K562 (cell line): ENCODE data around the gene ZBTB16. TPM values are rescaled to one million over a fixed set of nuclear protein-coding genes. Genes with fewer than 3 reads are reported as not detected.

Source experiments
- ARNT ChIP-seq, 2 experiments: fragments of 450-650 bp; IDR thresholded peaks; 2 replicates each; pipeline ENCODE4 v1.6.1; 2016; ENCODE audit warnings: mild to moderate bottlenecking in 1 of 2
- ATF4 ChIP-seq: fragments of 450-650 bp; formaldehyde crosslinking; IDR thresholded peaks from 2 replicates; pipeline ENCODE4 v1.4.0; 2022; ENCODE audit warnings: mild to moderate bottlenecking, moderate library complexity
- BRF1 ChIP-seq: IDR thresholded peaks from 3 replicates; pipeline ENCODE4 v1.6.1; 2011; ENCODE audit warnings: borderline replicate concordance, mild to moderate bottlenecking; ENCODE audit not compliant: insufficient read length; ENCODE audit errors: extremely low read depth
- CBFA2T2 ChIP-seq: fragments of 450-650 bp; conservative IDR thresholded peaks from 2 replicates; pipeline ENCODE4 v1.6.1; 2017; ENCODE audit warnings: mild to moderate bottlenecking
- CBX5 ChIP-seq: IDR thresholded peaks from 2 replicates; pipeline ENCODE4 v1.6.1; 2014; ENCODE audit warnings: low read depth, borderline replicate concordance
- DMBX1 ChIP-seq: fragments of 250-450 bp; sonication (Bioruptor Pico); IDR thresholded peaks from 2 replicates; pipeline ENCODE4 v1.8.0; 2022; ENCODE audit warnings: inconsistent platforms, mild to moderate bottlenecking, moderate library complexity, borderline replicate concordance
- FOXK2 ChIP-seq, 2 experiments: fragments of 450-650 bp; IDR thresholded peaks in 1 of 2; conservative IDR thresholded peaks in 1 of 2; 2 replicates each; pipeline ENCODE4 v1.6.1; 2016; ENCODE audit warnings: low read depth in 2 of 2, mild to moderate bottlenecking in 1 of 2
- IRF2 ChIP-seq: sonication (generic); formaldehyde crosslinking; IDR thresholded peaks from 2 replicates; pipeline ENCODE4 v1.8.1; 2022; ENCODE audit warnings: mild to moderate bottlenecking, missing genetic modification reagents
- KAT7 ChIP-seq: sonication (generic); formaldehyde crosslinking; IDR thresholded peaks from 2 replicates; pipeline ENCODE4 v1.8.0; 2022; ENCODE audit warnings: missing genetic modification reagents, mild to moderate bottlenecking, borderline replicate concordance
- KDM1A ChIP-seq, 2 experiments: fragments of 450-650 bp; IDR thresholded peaks; 2 replicates each; pipeline ENCODE4 v1.6.1; 2016; ENCODE audit warnings: mild to moderate bottlenecking in 2 of 2
- MTA2 ChIP-seq: fragments of 450-650 bp; IDR thresholded peaks from 2 replicates; pipeline ENCODE4 v1.6.1; 2016; ENCODE audit warnings: low read depth
- NCOA4 ChIP-seq: fragments of 450-650 bp; IDR thresholded peaks from 2 replicates; pipeline ENCODE4 v1.6.1; 2018; ENCODE audit warnings: mild to moderate bottlenecking; ENCODE audit not compliant: partially characterized antibody
- SMAD3 ChIP-seq: fragments of 450-650 bp; formaldehyde crosslinking; conservative IDR thresholded peaks from 2 replicates; pipeline ENCODE4 v1.4.0; 2020; ENCODE audit warnings: mild to moderate bottlenecking
- SMARCA5 ChIP-seq: fragments of 450-650 bp; IDR thresholded peaks from 2 replicates; pipeline ENCODE4 v1.6.1; 2016
- SMARCB1 ChIP-seq: IDR thresholded peaks from 2 replicates; pipeline ENCODE4 v1.6.1; 2011; ENCODE audit warnings: improper control_type of control experiment, low read depth; ENCODE audit not compliant: insufficient read length
- TFAP4 ChIP-seq: sonication (generic); formaldehyde crosslinking; IDR thresholded peaks from 2 replicates; pipeline ENCODE4 v1.8.0; 2022; ENCODE audit warnings: missing genetic modification reagents, mild to moderate bottlenecking, moderate library complexity, borderline replicate concordance
- ZC3H4 ChIP-seq: sonication (generic); formaldehyde crosslinking; IDR thresholded peaks from 2 replicates; pipeline ENCODE4 v1.9.0; 2021; ENCODE audit warnings: missing genetic modification reagents, borderline replicate concordance
- ZNF12 ChIP-seq: sonication (generic); formaldehyde crosslinking; IDR thresholded peaks from 2 replicates; pipeline ENCODE4 v1.4.0; 2020; ENCODE audit warnings: mild to moderate bottlenecking, missing genetic modification reagents
- ZNF140 ChIP-seq: fragments of 250-450 bp; sonication (Bioruptor Pico); IDR thresholded peaks from 2 replicates; pipeline ENCODE4 v1.8.0; 2021; ENCODE audit warnings: moderate library complexity, mild to moderate bottlenecking, inconsistent platforms
- polyA plus RNA-seq, 8 experiments: library from polyadenylated mRNA; depleted of rRNA in 4 of 8; stranded (reverse) in 5 of 8; unstranded in 3 of 8; fragments of >200 nt; fragmentation: Nextera tagmentation in 2 of 8; fragmentation: Illumina TruSeq in 1 of 8; extraction: Ambion mirVana in 2 of 8; extraction: Trizol in 1 of 8; gene quantifications; 2 replicates each; pipeline versions ENCODE4 v1.2.1 to v1.2.3, GENCODE V29; 2011 to 2014; ENCODE audit warnings: inconsistent platforms in 1 of 8, missing spikeins in 1 of 8
- total RNA-seq, 7 experiments: library from RNA; depleted of rRNA in 6 of 7; stranded (reverse); fragments of >200 nt in 6 of 7; fragmentation: Illumina TruSeq in 2 of 7; extraction: Trizol in 2 of 7; gene quantifications; 2 replicates each; pipeline versions ENCODE4 v1.2.1 to v1.2.3, GENCODE V29; 2011 to 2021; ENCODE audit warnings: low replicate concordance in 1 of 7
- TF ChIP-seq, protein P1 (sequence below): sonication (generic); IDR thresholded peaks from 2 replicates; pipeline ENCODE4 v1.6.1; 2016
- TF ChIP-seq, protein P2 (sequence below): fragments of 450-650 bp; formaldehyde crosslinking; IDR thresholded peaks from 2 replicates; pipeline ENCODE4 v1.4.0; 2022; ENCODE audit warnings: missing genetic modification characterization
- TF ChIP-seq, protein P3 (sequence below): fragments of 250-450 bp; sonication (Bioruptor Pico); IDR thresholded peaks from 2 replicates; pipeline ENCODE4 v1.8.0; 2022; ENCODE audit warnings: inconsistent platforms

The ZBTB16 gene
- total and polyA plus RNA-seq, 9 of the 15 experiments (the other 6 are each of a cell fraction or from before 2014, with no cell fraction given), result 0.06 to 0.40 (median 0.24) TPM; not detected in 4

DNA sequence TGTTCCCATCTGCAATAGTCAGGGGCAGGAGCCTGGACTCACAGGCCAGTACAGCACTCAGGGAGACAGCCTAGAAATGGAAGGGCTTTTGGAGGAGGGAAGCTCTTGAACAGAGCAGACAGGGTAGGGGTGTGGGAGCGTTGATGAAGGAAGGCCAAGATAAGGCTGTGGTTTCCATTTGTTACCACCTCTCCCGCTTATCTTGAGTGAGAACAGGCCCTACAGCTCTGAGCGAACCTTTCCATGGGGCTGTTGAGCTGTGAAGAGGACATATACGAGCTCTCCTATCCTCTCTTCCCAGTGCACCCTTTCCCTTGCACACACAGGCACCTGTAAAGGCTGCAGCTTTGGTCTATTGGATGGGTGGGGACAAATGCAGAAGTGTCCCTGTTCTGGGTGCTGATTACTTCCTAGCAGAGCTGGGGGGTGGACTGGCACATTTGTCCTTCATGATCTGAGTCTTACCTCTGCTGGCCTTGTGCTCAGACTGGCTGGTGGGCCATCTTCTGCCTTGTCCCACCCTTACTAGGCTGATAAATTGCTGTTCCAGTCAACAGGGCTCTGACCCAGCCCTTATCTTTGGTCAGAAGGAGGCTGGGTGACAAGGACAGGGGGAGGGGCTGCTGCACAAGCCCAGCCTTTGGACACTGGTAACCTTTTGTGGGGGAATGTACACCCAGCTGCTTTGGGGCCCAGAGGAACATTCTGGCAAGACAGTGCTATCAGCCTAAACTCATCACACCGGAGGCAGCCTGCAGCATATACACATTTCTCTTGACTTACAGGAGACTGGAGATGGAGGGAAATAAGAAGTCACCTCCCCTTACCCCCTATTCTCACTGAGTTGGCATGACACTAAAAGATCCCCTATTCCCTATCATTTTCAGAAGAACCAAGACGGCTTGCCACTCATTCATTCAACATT, 156.6 kb downstream of the ZBTB16 start (continued):
- TF ChIP-seq TFAP4 (CRISPR knock-in tag), result peak; percentile 90
- TF ChIP-seq ARNT (IDR thresholded peaks at IDR 0.05), result peak; percentile 90 to 94
- TF ChIP-seq SMAD3, result 0 out of 2 replicates have a peak, but pooled peaks have one; percentile 50
- peak; percentile 26 to 61; a peak in 2 of 4 replicates for TF ChIP-seq FOXK2 (conservative IDR thresholded peaks at IDR 0.05 in 1 of 2, IDR thresholded peaks at IDR 0.05 in 1 of 2; ENCODE audit: low read depth in 2 of 2)
- TF ChIP-seq MTA2, result peak; percentile 95
- peak; percentile 96 for TF ChIP-seq SMARCA5
- TF ChIP-seq BRF1, result no peak
- no peak for TF ChIP-seq ZC3H4 (CRISPR knock-in tag)
- no peak for TF ChIP-seq NCOA4
- TF ChIP-seq KAT7, result peak; percentile 47; the same call in 1 of the 2 replicates
- no peak for TF ChIP-seq IRF2 (CRISPR knock-in tag)
- TF ChIP-seq, protein P1, sequence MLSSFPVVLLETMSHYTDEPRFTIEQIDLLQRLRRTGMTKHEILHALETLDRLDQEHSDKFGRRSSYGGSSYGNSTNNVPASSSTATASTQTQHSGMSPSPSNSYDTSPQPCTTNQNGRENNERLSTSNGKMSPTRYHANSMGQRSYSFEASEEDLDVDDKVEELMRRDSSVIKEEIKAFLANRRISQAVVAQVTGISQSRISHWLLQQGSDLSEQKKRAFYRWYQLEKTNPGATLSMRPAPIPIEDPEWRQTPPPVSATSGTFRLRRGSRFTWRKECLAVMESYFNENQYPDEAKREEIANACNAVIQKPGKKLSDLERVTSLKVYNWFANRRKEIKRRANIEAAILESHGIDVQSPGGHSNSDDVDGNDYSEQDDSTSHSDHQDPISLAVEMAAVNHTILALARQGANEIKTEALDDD, result peak; percentile 90
- peak; percentile 74 for TF ChIP-seq SMARCB1
- peak; percentile 90 to 96 for TF ChIP-seq KDM1A (IDR thresholded peaks at IDR 0.05)
- TF ChIP-seq, protein P2, sequence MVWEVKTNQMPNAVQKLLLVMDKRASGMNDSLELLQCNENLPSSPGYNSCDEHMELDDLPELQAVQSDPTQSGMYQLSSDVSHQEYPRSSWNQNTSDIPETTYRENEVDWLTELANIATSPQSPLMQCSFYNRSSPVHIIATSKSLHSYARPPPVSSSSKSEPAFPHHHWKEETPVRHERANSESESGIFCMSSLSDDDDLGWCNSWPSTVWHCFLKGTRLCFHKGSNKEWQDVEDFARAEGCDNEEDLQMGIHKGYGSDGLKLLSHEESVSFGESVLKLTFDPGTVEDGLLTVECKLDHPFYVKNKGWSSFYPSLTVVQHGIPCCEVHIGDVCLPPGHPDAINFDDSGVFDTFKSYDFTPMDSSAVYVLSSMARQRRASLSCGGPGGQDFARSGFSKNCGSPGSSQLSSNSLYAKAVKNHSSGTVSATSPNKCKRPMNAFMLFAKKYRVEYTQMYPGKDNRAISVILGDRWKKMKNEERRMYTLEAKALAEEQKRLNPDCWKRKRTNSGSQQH, result no peak
- TF ChIP-seq ATF4 (CRISPR knock-in tag), result peak; percentile 69; the same call in 1 of the 2 replicates
- peak; percentile 97 for TF ChIP-seq CBFA2T2
- TF ChIP-seq ZNF12 (CRISPR knock-in tag), result peak; percentile 73; the same call in 1 of the 2 replicates
- TF ChIP-seq, protein P3, sequence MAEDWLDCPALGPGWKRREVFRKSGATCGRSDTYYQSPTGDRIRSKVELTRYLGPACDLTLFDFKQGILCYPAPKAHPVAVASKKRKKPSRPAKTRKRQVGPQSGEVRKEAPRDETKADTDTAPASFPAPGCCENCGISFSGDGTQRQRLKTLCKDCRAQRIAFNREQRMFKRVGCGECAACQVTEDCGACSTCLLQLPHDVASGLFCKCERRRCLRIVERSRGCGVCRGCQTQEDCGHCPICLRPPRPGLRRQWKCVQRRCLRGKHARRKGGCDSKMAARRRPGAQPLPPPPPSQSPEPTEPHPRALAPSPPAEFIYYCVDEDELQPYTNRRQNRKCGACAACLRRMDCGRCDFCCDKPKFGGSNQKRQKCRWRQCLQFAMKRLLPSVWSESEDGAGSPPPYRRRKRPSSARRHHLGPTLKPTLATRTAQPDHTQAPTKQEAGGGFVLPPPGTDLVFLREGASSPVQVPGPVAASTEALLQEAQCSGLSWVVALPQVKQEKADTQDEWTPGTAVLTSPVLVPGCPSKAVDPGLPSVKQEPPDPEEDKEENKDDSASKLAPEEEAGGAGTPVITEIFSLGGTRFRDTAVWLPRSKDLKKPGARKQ (CRISPR knock-in tag), result no peak
- no peak for TF ChIP-seq ZNF140 (CRISPR knock-in tag)
- peak; percentile 77 for TF ChIP-seq DMBX1 (CRISPR knock-in tag)
- peak; percentile 45; the same call in 1 of the 2 replicates for TF ChIP-seq CBX5
